Neural cell (in vitro differentiated cells): ENCODE data around the gene SLCO2B1.

ENCODE experiments used
- EP300 ChIP-seq: fragments of 450-650 bp; conservative IDR thresholded peaks from 2 replicates; pipeline ENCODE4 v1.6.1; 2014; ENCODE audit warnings: antibody characterized with exemption, mild to moderate bottlenecking, moderate library complexity; ENCODE audit not compliant: poor library complexity, severe bottlenecking
- EZH2 ChIP-seq: fragments of 200-600, 300-800 bp; shearing (Covaris generic), sonication (generic); IDR thresholded peaks from 2 replicates; pipeline ENCODE4 v1.6.1; 2014; ENCODE audit warnings: antibody characterized with exemption, low read length, borderline replicate concordance, mild to moderate bottlenecking; ENCODE audit not compliant: insufficient read depth, poor library complexity, severe bottlenecking
- MXI1 ChIP-seq: fragments of 450-650 bp; conservative IDR thresholded peaks from 2 replicates; pipeline ENCODE4 v1.6.1; 2014; ENCODE audit warnings: antibody characterized with exemption, mild to moderate bottlenecking; ENCODE audit not compliant: poor library complexity, severe bottlenecking
- POLR2AphosphoS5 ChIP-seq: IDR thresholded peaks from 2 replicates; pipeline ENCODE4 v1.6.1; 2012
- RAD21 ChIP-seq: fragments of 450-650 bp; conservative IDR thresholded peaks from 2 replicates; pipeline ENCODE4 v1.6.1; 2014; ENCODE audit warnings: antibody characterized with exemption, mild to moderate bottlenecking, moderate library complexity
- SMC3 ChIP-seq: fragments of 450-650 bp; conservative IDR thresholded peaks from 2 replicates; pipeline ENCODE4 v1.6.1; 2014; ENCODE audit warnings: antibody characterized with exemption, mild to moderate bottlenecking, moderate library complexity; ENCODE audit not compliant: poor library complexity
- TF ChIP-seq, protein P1 (sequence below): fragments of 450-650 bp; IDR thresholded peaks from 2 replicates; pipeline ENCODE4 v1.5.1; 2014; ENCODE audit warnings: antibody characterized with exemption, mild to moderate bottlenecking, moderate library complexity; ENCODE audit not compliant: poor library complexity, severe bottlenecking
- TF ChIP-seq, protein P2 (sequence below): IDR thresholded peaks from 2 replicates; pipeline ENCODE4 v1.6.1; 2012; ENCODE audit warnings: borderline replicate concordance

DNA sequence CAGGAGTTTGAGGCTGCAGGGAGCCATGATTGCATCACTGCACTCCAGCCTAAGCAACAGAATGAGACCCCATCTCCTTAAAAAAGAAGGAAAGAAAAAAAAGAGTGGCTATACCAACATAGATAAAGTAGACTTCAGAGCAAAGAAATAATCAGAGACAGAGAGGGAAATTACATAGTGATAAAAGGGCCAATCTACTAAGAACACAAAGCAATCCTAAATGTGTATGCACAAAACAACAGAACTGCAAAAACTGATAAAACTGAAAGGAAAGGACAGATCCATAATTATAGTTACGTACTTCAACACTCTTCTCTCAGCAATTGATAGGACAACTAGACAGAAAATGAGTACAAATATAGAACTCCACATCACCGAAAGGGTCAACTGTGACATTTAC, 36.4 kb upstream of the SLCO2B1 start:
- no peak for TF ChIP-seq EZH2
- TF ChIP-seq, protein P1, sequence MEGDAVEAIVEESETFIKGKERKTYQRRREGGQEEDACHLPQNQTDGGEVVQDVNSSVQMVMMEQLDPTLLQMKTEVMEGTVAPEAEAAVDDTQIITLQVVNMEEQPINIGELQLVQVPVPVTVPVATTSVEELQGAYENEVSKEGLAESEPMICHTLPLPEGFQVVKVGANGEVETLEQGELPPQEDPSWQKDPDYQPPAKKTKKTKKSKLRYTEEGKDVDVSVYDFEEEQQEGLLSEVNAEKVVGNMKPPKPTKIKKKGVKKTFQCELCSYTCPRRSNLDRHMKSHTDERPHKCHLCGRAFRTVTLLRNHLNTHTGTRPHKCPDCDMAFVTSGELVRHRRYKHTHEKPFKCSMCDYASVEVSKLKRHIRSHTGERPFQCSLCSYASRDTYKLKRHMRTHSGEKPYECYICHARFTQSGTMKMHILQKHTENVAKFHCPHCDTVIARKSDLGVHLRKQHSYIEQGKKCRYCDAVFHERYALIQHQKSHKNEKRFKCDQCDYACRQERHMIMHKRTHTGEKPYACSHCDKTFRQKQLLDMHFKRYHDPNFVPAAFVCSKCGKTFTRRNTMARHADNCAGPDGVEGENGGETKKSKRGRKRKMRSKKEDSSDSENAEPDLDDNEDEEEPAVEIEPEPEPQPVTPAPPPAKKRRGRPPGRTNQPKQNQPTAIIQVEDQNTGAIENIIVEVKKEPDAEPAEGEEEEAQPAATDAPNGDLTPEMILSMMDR: no peak
- TF ChIP-seq EP300: no peak
- TF ChIP-seq MXI1: no peak
- no peak for TF ChIP-seq POLR2AphosphoS5
- TF ChIP-seq, protein P2, sequence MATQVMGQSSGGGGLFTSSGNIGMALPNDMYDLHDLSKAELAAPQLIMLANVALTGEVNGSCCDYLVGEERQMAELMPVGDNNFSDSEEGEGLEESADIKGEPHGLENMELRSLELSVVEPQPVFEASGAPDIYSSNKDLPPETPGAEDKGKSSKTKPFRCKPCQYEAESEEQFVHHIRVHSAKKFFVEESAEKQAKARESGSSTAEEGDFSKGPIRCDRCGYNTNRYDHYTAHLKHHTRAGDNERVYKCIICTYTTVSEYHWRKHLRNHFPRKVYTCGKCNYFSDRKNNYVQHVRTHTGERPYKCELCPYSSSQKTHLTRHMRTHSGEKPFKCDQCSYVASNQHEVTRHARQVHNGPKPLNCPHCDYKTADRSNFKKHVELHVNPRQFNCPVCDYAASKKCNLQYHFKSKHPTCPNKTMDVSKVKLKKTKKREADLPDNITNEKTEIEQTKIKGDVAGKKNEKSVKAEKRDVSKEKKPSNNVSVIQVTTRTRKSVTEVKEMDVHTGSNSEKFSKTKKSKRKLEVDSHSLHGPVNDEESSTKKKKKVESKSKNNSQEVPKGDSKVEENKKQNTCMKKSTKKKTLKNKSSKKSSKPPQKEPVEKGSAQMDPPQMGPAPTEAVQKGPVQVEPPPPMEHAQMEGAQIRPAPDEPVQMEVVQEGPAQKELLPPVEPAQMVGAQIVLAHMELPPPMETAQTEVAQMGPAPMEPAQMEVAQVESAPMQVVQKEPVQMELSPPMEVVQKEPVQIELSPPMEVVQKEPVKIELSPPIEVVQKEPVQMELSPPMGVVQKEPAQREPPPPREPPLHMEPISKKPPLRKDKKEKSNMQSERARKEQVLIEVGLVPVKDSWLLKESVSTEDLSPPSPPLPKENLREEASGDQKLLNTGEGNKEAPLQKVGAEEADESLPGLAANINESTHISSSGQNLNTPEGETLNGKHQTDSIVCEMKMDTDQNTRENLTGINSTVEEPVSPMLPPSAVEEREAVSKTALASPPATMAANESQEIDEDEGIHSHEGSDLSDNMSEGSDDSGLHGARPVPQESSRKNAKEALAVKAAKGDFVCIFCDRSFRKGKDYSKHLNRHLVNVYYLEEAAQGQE: no peak
- TF ChIP-seq RAD21: no peak
- no peak for TF ChIP-seq SMC3
